Vagina (tissue), 2 donors: ENCODE results near the gene ABHD10. TPM values are rescaled to one million over a fixed set of nuclear protein-coding genes. Genes with fewer than 3 reads are reported as not detected.

Experiments used
- DNase-seq, 2 donors: peaks; one replicate each; pipeline ENCODE4 v3.0.0-alpha.2; 2017; ENCODE audit errors: extremely low spot score in 2 of 2
- H3K27ac ChIP-seq: fragments of 200-600 bp; sonication (generic); one replicate; pipeline ENCODE4 v1.5.1; 2019
- H3K27me3 ChIP-seq: fragments of 200-600 bp; sonication (generic); one replicate; pipeline ENCODE4 v1.5.1; 2019
- H3K36me3 ChIP-seq, 2 donors: fragments of 200-600 bp; sonication (generic); one replicate each; pipeline ENCODE4 v1.5.1; 2017 to 2019
- H3K4me1 ChIP-seq: fragments of 200-600 bp; sonication (generic); one replicate; pipeline ENCODE4 v1.5.1; 2019
- H3K4me3 ChIP-seq, 2 donors: fragments of 200-600 bp; sonication (generic); 1 replicate in 1 of 2; 2 replicates in 1 of 2; pipeline ENCODE4 v1.5.1; 2016 to 2019
- H3K9me3 ChIP-seq: fragments of 200-600 bp; sonication (generic); one replicate; pipeline ENCODE4 v1.5.1; 2019
- POLR2A ChIP-seq, 2 donors: fragments of 450-650 bp; IDR thresholded peaks; one replicate each; pipeline ENCODE4 v1.6.1; 2017; ENCODE audit warnings: antibody characterized with exemption in 2 of 2, mild to moderate bottlenecking in 2 of 2, moderate library complexity in 2 of 2
- POLR2AphosphoS5 ChIP-seq, 2 donors: sonication (generic); formaldehyde crosslinking; IDR thresholded peaks; one replicate each; pipeline ENCODE4 v1.9.0; 2017; ENCODE audit warnings: antibody characterized with exemption in 2 of 2, mild to moderate bottlenecking in 2 of 2, low read depth in 1 of 2; ENCODE audit not compliant: insufficient read depth in 1 of 2
- intact Hi-C: fragments of 100-400 bp; cut with DNase I; formaldehyde crosslinking; loops from one replicate; pipeline ENCODE4 v1.15.1; 2023
- total RNA-seq: library from RNA; depleted of rRNA; stranded (reverse); fragments of >200 nt; gene quantifications from one replicate; pipeline ENCODE4 v1.2.3, GENCODE V29; 2016
- TF ChIP-seq, protein P1 (sequence below), 3 experiments: fragments of 450-650 bp in 2 of 3; fragments of 200-600 bp in 1 of 3; sonication (generic) in 1 of 3; IDR thresholded peaks; one replicate each; pipeline ENCODE4 v1.5.1; 2017 to 2019; ENCODE audit warnings: antibody characterized with exemption in 3 of 3, mild to moderate bottlenecking in 2 of 3, moderate library complexity in 2 of 3

ABHD10 gene
- total RNA-seq, 1 donor from 2014 or later = 10.8 TPM

DNA sequence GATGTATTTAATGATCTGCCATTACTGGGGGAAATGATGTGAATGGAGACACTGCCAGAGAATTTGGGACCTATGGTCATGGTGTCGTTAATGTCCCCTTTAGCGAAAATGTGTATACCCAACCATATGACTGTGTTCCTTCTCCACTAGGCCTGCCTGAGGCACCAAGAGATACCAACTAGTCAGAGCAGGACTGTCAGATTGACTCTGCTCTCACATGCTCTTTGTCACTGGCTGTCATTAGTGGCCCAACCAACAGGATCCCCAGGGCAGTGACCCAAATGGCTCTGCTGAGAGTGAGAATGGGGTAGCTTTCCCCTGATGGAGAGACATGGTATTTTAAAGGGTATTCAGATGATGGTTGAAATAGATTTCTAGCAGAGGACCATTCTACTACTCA, 22.7 kb downstream of the ABHD10 start:
- Histone ChIP-seq H3K4me1 (peaks cover 12% of the 10 kb centered on the region), H3K27me3 (no peaks in the 10 kb centered on the region), H3K9me3 (no peaks in the 10 kb centered on the region), H3K4me3 (no peak overlapping the region), H3K27ac (no peak overlapping the region), H3K36me3 (no peaks in the 10 kb centered on the region)
- intact Hi-C loops = no loop called here
- DNase-seq = no peak
- TF ChIP-seq POLR2AphosphoS5 (IDR thresholded peaks at IDR 0.05; ENCODE audit: insufficient read depth in 1 of 2, low read depth in 1 of 2) (no peak), POLR2A (IDR thresholded peaks at IDR 0.05) (no peak)
- TF ChIP-seq, protein P1, sequence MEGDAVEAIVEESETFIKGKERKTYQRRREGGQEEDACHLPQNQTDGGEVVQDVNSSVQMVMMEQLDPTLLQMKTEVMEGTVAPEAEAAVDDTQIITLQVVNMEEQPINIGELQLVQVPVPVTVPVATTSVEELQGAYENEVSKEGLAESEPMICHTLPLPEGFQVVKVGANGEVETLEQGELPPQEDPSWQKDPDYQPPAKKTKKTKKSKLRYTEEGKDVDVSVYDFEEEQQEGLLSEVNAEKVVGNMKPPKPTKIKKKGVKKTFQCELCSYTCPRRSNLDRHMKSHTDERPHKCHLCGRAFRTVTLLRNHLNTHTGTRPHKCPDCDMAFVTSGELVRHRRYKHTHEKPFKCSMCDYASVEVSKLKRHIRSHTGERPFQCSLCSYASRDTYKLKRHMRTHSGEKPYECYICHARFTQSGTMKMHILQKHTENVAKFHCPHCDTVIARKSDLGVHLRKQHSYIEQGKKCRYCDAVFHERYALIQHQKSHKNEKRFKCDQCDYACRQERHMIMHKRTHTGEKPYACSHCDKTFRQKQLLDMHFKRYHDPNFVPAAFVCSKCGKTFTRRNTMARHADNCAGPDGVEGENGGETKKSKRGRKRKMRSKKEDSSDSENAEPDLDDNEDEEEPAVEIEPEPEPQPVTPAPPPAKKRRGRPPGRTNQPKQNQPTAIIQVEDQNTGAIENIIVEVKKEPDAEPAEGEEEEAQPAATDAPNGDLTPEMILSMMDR (IDR thresholded peaks at IDR 0.05) = no peak

DNA sequence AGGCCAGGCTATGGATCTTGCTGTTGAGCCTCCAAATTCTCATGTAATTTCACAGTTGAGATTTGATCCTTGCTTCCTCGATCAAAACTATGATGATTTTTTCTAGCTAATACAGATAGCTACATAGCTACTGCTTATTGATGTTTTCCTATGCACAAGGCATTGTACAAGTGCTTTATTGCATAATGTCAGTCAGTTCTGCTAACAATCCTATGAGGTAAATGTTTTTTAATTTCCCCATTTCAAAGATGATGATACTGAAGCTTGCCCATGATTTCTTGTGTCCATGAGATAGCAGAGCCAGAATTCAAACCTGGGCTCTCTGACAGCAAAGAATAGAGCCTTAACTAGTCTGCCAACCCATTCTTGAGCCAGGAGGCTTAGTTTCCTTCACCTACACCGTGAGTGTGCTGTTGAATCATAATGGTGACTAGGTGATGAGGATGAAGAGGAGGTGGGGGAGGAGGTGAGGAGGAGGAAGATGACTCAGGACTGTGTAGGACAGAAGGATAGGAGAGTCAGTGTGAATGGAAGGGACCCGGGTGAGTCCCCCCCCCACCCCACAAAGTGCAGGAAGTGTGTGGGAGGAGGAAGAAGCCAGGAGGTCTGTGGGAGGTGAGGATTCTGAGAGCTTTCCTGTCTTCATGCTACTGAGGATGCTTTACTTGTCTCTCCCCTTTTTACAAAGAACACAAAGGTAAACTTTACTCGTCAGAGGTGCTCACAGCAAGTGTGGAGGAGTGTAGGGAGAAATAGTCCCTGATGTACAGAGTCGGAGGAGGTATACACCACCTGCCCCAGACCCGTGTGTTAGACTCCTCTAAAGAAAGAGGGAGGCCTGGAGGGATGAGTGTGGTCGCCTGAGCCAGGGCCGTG, 23.5 kb downstream of the ABHD10 start:
- Histone ChIP-seq H3K9me3 (no peaks in the 10 kb centered on the region), H3K4me1 (peaks cover 12% of the 10 kb centered on the region), H3K27ac (no peak overlapping the region), H3K36me3 (no peaks in the 10 kb centered on the region), H3K27me3 (no peaks in the 10 kb centered on the region), H3K4me3 (no peak overlapping the region)
- TF ChIP-seq, protein P1 (IDR thresholded peaks at IDR 0.05) = no peak
- TF ChIP-seq POLR2A (IDR thresholded peaks at IDR 0.05) = no peak
- no peak for TF ChIP-seq POLR2AphosphoS5 (IDR thresholded peaks at IDR 0.05; ENCODE audit: insufficient read depth in 1 of 2, low read depth in 1 of 2)
- DNase-seq = no peak
- intact Hi-C loops = no loop called here

DNA sequence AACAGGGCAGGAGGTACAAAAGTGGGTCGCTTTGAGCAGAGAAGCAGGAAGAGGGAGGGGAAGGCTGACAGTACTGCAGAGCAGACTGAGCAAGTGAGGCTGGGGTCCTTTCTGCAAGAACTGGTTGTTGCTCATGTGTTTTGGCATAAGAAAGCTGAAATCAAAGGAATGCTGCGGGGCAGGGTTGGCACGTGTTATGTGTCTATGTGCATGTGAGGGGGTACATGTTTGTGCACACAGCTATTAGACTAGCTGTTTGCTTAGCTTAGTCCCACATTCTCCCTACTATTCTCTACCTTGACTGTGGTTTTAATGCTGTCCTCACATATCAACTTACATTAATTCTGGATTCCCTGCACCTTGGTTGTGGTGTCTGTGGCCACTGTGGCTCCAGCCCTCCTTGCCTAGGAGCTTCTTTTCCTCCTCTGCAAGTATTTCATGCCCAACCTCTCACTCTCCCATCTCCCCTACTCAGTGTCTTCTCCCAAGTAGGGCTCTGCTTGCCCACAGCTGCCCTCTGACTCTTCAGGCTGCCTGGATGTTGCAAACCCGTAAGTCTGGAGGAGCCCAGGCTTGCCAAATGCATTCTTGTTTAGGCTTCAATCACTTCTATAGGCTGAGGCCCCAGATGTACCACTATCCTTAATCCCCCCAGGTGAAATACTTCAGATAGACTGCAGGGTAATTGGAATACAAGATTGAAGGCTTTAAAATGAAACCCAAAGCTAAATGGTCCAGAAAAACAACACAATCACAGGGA, 24.7 kb downstream of the ABHD10 start:
- no peaks in the 10 kb centered on the region for H3K27me3 ChIP-seq
- no peak for DNase-seq
- H3K27ac ChIP-seq = no peak overlapping the region
- H3K4me1 ChIP-seq = peaks cover 10% of the 10 kb centered on the region
- H3K4me3 ChIP-seq = no peak overlapping the region
- intact Hi-C loops = no loop called here
- TF ChIP-seq, protein P1 (IDR thresholded peaks at IDR 0.05) = no peak
- TF ChIP-seq POLR2AphosphoS5 (IDR thresholded peaks at IDR 0.05; ENCODE audit: insufficient read depth in 1 of 2, low read depth in 1 of 2) = no peak
- no peak for TF ChIP-seq POLR2A (IDR thresholded peaks at IDR 0.05)
- no peaks in the 10 kb centered on the region for H3K36me3 ChIP-seq
- no peaks in the 10 kb centered on the region for H3K9me3 ChIP-seq

DNA sequence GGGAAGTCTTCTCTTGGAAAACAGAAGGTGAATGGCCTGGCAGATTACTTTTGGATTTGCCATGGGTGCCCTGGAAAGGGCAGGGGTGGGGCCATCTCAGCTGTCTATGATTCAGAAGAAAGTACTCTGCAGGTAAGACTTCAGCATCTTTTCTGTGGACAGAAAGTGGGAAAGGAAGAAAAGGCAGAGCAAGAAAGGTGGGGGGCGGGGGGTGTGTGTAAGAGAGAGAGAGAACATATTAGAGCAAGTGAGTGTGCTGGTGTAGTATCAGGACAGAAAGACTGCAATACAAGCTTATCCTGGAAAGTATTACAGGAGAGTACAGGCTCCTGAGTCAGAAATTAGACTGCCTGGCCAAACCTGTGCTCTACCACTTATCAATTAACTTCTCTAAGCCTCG, 25.4 kb downstream of the ABHD10 start:
- Histone ChIP-seq H3K27ac (no peak overlapping the region), H3K4me1 (peaks cover 4% of the 10 kb centered on the region), H3K9me3 (no peaks in the 10 kb centered on the region), H3K36me3 (no peaks in the 10 kb centered on the region), H3K4me3 (no peak overlapping the region), H3K27me3 (no peaks in the 10 kb centered on the region)
- TF ChIP-seq, protein P1 (IDR thresholded peaks at IDR 0.05) = no peak
- no peak for TF ChIP-seq POLR2A (IDR thresholded peaks at IDR 0.05)
- TF ChIP-seq POLR2AphosphoS5 (IDR thresholded peaks at IDR 0.05; ENCODE audit: insufficient read depth in 1 of 2, low read depth in 1 of 2) = no peak
- intact Hi-C loops = no loop called here
- DNase-seq = no peak
